Ovary (tissue), 3 donors: Measurements from ENCODE around the gene SCYL1.

ENCODE experiments used
- EP300 ChIP-seq: sonication (generic); formaldehyde crosslinking; IDR thresholded peaks from one replicate; pipeline ENCODE4 v1.6.1; 2017; ENCODE audit warnings: antibody characterized with exemption
- POLR2A ChIP-seq: fragments of 450-650 bp; IDR thresholded peaks from one replicate; pipeline ENCODE4 v1.6.1; 2017; ENCODE audit warnings: antibody characterized with exemption, mild to moderate bottlenecking, moderate library complexity
- TF ChIP-seq, protein P1 (sequence below), 3 donors: fragments of 450-650 bp in 2 of 3; fragments of 200-600 bp in 1 of 3; IDR thresholded peaks; one replicate each; pipeline versions ENCODE4 v1.5.1 to v1.8.0; 2016 to 2022; ENCODE audit warnings: antibody characterized with exemption in 3 of 3, mild to moderate bottlenecking in 1 of 3
- donor health status: DM: no; HTN: no; CAD: no.

DNA sequence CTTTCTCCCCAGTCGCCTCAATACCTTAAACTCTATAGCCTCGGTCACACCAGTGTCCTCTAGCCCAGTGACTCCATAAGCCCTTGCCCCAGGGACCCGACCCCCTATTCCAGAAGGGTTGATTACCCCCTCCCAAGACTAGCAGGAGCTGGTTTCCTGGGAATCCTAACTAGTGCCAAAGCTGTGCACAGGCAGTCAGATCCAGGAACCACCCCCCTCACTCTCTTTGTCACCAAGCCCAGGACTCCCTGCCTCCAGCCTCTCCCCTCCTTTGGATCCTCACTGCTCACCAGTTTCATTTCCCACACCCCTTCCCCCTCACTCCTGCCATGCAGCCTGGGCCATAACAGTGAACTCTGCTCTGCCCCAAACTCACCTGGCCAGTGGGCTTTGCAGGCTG is 23.5 kb downstream of the SCYL1 start:
- TF ChIP-seq, protein P1, sequence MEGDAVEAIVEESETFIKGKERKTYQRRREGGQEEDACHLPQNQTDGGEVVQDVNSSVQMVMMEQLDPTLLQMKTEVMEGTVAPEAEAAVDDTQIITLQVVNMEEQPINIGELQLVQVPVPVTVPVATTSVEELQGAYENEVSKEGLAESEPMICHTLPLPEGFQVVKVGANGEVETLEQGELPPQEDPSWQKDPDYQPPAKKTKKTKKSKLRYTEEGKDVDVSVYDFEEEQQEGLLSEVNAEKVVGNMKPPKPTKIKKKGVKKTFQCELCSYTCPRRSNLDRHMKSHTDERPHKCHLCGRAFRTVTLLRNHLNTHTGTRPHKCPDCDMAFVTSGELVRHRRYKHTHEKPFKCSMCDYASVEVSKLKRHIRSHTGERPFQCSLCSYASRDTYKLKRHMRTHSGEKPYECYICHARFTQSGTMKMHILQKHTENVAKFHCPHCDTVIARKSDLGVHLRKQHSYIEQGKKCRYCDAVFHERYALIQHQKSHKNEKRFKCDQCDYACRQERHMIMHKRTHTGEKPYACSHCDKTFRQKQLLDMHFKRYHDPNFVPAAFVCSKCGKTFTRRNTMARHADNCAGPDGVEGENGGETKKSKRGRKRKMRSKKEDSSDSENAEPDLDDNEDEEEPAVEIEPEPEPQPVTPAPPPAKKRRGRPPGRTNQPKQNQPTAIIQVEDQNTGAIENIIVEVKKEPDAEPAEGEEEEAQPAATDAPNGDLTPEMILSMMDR (IDR thresholded peaks at IDR 0.05), result no peak
- TF ChIP-seq POLR2A, result no peak
- no peak for TF ChIP-seq EP300
